ENCODE data around the gene GOSR1.
"Not testable (repeated sequence)": the region's sequence is repeated elsewhere in the genome, so short reads cannot be mapped to it uniquely, and the experiment has no call there.

The GOSR1 gene

GRCh38 chr17:30558686-30559545 lies 81.7 kb downstream of the GOSR1 start:
- peaks cover 8% of the 10 kb centered on the region for H3K27me3 Mint-ChIP-seq (ENCODE audit: low read depth)
- H3K27ac Mint-ChIP-seq: no peak overlapping the region
- no peak overlapping the region for H3K4me3 Mint-ChIP-seq
- peaks cover 3% of the 10 kb centered on the region for H3K4me1 Mint-ChIP-seq (ENCODE audit: low read depth)
- no peaks in the 10 kb centered on the region for H3K9me3 Mint-ChIP-seq
- H3K36me3 Mint-ChIP-seq (ENCODE audit: low read depth): no peaks in the 10 kb centered on the region

GRCh38 chr17:30559656-30560055 lies 82.4 kb downstream of the GOSR1 start:
- Mint-ChIP-seq H3K27me3 (ENCODE audit: low read depth) (peaks cover 8% of the 10 kb centered on the region), H3K4me1 (ENCODE audit: low read depth) (peaks cover 3% of the 10 kb centered on the region), H3K36me3 (ENCODE audit: low read depth) (no peaks in the 10 kb centered on the region), H3K4me3 (no peak overlapping the region), H3K27ac (no peak overlapping the region), H3K9me3 (no peaks in the 10 kb centered on the region)

GRCh38 chr17:30560117-30561026 lies 83.2 kb downstream of the GOSR1 start:
- not testable (repeated sequence) for H3K27me3 Mint-ChIP-seq (ENCODE audit: low read depth); H3K4me3 Mint-ChIP-seq; H3K9me3 Mint-ChIP-seq; H3K36me3 Mint-ChIP-seq (ENCODE audit: low read depth); H3K27ac Mint-ChIP-seq; H3K4me1 Mint-ChIP-seq (ENCODE audit: low read depth)

- not testable (repeated sequence) for H3K4me1 Mint-ChIP-seq (ENCODE audit: low read depth); H3K9me3 Mint-ChIP-seq; H3K27me3 Mint-ChIP-seq (ENCODE audit: low read depth); H3K4me3 Mint-ChIP-seq; H3K36me3 Mint-ChIP-seq (ENCODE audit: low read depth); H3K27ac Mint-ChIP-seq
Measured at GRCh38 chr17:30561766-30562165, 84.6 kb downstream of the GOSR1 start.

- H3K4me1 Mint-ChIP-seq (ENCODE audit: low read depth); H3K36me3 Mint-ChIP-seq (ENCODE audit: low read depth); H3K27ac Mint-ChIP-seq; H3K27me3 Mint-ChIP-seq (ENCODE audit: low read depth); H3K9me3 Mint-ChIP-seq; H3K4me3 Mint-ChIP-seq: not testable (repeated sequence)
Measured at GRCh38 chr17:30563131-30563904, 86.1 kb downstream of the GOSR1 start.

- H3K4me3 Mint-ChIP-seq; H3K27ac Mint-ChIP-seq; H3K36me3 Mint-ChIP-seq (ENCODE audit: low read depth); H3K4me1 Mint-ChIP-seq (ENCODE audit: low read depth); H3K9me3 Mint-ChIP-seq; H3K27me3 Mint-ChIP-seq (ENCODE audit: low read depth): not testable (repeated sequence)
Measured at GRCh38 chr17:30563905-30564390, 86.7 kb downstream of the GOSR1 start.

- H3K36me3 Mint-ChIP-seq (ENCODE audit: low read depth): not testable (repeated sequence)
Measured at GRCh38 chr17:30564422-30565072, 87.3 kb downstream of the GOSR1 start.

GRCh38 chr17:30565073-30565935 lies 88.1 kb downstream of the GOSR1 start:
- Mint-ChIP-seq H3K4me1 (ENCODE audit: low read depth) (no peaks in the 10 kb centered on the region), H3K36me3 (ENCODE audit: low read depth) (no peaks in the 10 kb centered on the region), H3K4me3 (no peak overlapping the region), H3K9me3 (no peaks in the 10 kb centered on the region), H3K27me3 (ENCODE audit: low read depth) (peaks cover 8% of the 10 kb centered on the region), H3K27ac (no peak overlapping the region)

More at GRCh38 chr17:30564422-30565072, 87.3 kb downstream of the GOSR1 start:
- not testable (repeated sequence) for H3K4me1 Mint-ChIP-seq (ENCODE audit: low read depth); H3K27ac Mint-ChIP-seq; H3K4me3 Mint-ChIP-seq; H3K27me3 Mint-ChIP-seq (ENCODE audit: low read depth); H3K9me3 Mint-ChIP-seq

GRCh38 chr17:30566104-30566503 lies 88.9 kb downstream of the GOSR1 start:
- H3K36me3 Mint-ChIP-seq (ENCODE audit: low read depth); H3K27me3 Mint-ChIP-seq (ENCODE audit: low read depth); H3K9me3 Mint-ChIP-seq; H3K4me1 Mint-ChIP-seq (ENCODE audit: low read depth); H3K27ac Mint-ChIP-seq; H3K4me3 Mint-ChIP-seq: not testable (repeated sequence)

- not testable (repeated sequence) for H3K27me3 Mint-ChIP-seq (ENCODE audit: low read depth); H3K36me3 Mint-ChIP-seq (ENCODE audit: low read depth); H3K27ac Mint-ChIP-seq; H3K9me3 Mint-ChIP-seq; H3K4me1 Mint-ChIP-seq (ENCODE audit: low read depth); H3K4me3 Mint-ChIP-seq
Measured at GRCh38 chr17:30566516-30567225, 89.5 kb downstream of the GOSR1 start.

GRCh38 chr17:30567231-30568116 lies 90.3 kb downstream of the GOSR1 start:
- no peaks in the 10 kb centered on the region for H3K4me1 Mint-ChIP-seq (ENCODE audit: low read depth)
- no peak overlapping the region for H3K4me3 Mint-ChIP-seq

GRCh38 chr17:30568117-30568430 lies 90.9 kb downstream of the GOSR1 start:
- no peaks in the 10 kb centered on the region for H3K9me3 Mint-ChIP-seq
- H3K4me3 Mint-ChIP-seq: no peak overlapping the region
- H3K4me1 Mint-ChIP-seq (ENCODE audit: low read depth): no peaks in the 10 kb centered on the region
- H3K27ac Mint-ChIP-seq: no peak overlapping the region
- no peaks in the 10 kb centered on the region for H3K36me3 Mint-ChIP-seq (ENCODE audit: low read depth)
- H3K27me3 Mint-ChIP-seq (ENCODE audit: low read depth): peaks cover 5% of the 10 kb centered on the region

More at GRCh38 chr17:30567231-30568116, 90.3 kb downstream of the GOSR1 start:
- H3K27ac Mint-ChIP-seq: no peak overlapping the region
- H3K27me3 Mint-ChIP-seq (ENCODE audit: low read depth): peaks cover 8% of the 10 kb centered on the region
- H3K9me3 Mint-ChIP-seq: no peaks in the 10 kb centered on the region
- no peaks in the 10 kb centered on the region for H3K36me3 Mint-ChIP-seq (ENCODE audit: low read depth)
